GM21447 (cell line): Measurements from ENCODE around the gene KAZN.

ENCODE experiments used
- ATAC-seq: cut with Tn5 transposase; IDR thresholded peaks from one replicate; pipeline ENCODE4 v1.9.1; 2021; ENCODE audit not compliant: unreplicated experiment

The KAZN gene

DNA sequence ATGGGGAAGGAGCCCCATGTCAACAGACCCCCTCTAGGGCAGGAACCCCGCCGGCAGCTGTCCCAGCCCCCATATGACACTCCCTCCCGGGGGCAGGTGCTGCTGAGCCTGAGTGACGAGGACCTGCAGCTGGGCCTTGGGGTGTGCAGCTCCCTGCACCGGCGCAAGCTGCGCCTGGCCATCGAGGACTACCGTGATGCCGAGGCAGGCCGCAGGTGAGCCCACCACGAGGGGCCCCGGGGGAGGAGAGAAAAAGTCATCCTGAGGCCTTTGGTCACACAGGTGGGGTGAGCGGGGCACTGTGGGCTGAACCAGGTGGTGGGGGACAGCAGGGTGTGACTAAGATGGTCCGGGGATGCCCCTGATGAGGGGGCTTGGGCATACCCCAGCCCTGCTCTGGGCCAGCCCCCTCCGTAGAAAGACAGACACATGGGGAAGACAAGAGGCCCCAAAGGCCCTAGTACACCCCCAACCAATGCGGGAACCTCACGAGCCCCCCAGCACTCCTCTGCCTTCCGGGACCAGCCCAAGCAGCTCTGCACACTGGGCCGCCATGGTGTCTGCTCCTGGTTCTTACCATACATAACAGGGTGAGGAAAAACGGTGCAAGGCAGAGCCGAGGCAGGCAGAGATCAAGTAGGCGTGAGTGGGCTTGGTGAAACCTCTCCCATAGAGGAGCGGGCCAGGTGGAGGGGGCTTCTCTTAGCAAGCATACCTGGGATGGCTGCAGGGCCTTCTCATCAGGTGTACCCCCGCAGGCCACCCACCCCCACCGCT, 496.4 kb downstream of the KAZN start:
- ATAC-seq = no peak

DNA sequence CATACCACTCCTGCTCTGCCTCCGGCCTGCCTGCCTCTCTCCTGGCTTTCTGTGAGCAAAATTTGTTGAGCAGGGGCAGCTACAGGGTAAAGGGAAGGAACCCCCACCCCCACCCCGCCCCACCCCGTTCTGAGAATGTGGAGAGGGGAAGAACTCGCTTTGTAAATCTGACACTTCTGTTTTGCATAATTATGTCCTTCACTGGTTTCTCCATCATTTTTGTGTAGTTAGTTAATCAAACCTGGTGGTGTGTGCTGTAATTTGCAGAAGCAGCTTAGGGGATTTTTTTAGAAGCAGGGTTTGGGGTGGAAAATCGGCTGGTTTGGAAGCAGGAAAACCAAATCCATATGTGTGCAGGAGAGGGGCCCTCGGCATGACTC, 497.0 kb downstream of the KAZN start:
- ATAC-seq = no peak

DNA sequence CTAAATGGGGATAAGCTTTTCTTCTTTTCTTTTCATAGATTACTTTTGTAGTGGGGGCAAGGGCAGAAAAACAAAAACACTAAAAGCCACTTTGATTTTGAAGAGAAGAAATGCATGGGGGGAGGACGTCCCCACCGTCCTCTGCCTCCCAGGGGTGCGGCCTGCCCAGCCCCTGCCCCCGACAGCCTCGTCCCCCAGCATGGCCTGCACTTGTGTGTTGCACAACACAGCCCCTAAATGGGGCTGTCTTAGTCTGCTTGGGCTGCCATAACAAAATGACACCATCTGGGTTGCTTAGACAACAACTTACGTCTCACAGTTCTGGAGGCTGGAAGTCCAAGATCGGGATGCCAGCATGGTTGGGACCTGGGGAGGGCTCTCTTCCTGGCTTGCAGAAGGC, 497.8 kb downstream of the KAZN start:
- no peak for ATAC-seq

DNA sequence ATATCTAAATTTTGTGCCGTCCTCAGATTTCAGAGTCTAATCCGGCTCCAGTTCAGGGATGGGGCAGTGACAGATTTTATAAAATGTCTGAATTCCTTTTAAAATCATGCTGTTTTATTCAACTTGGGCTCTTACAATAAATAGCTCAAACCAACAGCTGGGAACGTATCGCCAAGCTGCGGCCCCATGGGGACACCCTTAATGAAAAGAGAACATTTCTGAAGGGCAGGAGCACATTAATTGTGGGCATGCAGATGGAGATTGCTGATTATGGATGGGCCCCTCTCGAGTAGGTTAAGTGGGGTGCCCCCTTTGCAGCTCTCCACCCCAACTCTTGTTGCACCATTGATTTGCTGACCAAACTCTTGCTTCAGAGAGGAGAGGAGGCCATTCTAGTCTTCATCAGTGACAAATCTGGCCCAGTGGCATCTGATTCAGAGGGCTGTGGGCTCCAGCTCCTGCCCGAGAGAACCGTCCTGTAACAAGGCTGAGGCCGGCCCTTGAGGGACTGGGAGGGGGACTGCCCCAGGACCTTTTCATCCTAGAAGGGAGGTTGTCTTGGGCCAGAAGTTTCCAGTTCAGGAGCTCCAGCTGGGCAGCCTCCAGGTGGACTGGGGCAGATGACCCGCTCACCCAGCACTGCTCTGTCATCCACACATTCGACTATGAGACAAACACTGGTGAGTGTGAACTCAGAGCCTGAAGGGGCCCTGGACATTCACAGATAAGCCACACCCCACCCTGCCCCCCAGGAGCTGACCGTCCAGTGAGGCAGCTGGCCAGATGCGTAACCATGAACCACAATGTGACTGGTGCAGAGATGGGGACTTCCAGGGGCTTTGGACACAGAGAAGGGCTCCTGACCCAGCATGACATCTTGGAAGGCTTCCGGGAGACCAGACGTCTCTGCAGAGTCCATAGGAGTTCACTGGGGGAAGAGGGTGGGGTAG, 500.0 kb downstream of the KAZN start:
- ATAC-seq = no peak

DNA sequence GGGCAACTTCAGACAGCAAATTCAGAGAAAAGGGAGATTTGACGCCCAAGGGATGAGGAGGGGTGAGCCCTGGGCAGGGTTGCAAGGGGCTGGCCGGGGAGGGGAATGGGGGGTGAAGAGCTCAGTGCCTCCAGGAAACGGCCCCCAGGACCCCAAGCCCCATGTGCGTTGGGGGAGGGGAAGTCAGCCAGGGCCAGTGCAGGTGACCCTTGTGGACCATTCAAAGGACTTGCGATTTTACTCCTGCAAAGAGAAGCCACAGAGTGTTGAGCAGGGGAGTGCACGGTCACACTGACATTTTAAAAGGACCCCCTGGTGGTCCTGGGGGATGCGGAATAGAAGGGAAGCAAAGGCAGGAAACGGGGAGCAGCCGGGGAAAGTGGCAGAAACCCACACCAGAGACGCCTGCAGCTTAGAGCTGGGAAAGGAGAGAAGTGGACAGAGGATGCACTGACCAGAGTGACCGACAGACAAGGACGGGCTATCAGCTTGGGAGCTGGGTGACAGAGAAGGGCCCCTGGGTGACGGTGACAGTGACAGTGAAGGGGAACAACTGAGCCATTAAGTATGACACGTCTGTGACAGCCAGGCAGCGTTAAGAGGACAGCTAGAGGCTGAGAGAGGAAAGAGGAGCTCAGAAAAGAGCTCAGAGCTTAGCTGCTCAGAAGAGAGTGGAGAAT, 501.1 kb downstream of the KAZN start:
- ATAC-seq = no peak

DNA sequence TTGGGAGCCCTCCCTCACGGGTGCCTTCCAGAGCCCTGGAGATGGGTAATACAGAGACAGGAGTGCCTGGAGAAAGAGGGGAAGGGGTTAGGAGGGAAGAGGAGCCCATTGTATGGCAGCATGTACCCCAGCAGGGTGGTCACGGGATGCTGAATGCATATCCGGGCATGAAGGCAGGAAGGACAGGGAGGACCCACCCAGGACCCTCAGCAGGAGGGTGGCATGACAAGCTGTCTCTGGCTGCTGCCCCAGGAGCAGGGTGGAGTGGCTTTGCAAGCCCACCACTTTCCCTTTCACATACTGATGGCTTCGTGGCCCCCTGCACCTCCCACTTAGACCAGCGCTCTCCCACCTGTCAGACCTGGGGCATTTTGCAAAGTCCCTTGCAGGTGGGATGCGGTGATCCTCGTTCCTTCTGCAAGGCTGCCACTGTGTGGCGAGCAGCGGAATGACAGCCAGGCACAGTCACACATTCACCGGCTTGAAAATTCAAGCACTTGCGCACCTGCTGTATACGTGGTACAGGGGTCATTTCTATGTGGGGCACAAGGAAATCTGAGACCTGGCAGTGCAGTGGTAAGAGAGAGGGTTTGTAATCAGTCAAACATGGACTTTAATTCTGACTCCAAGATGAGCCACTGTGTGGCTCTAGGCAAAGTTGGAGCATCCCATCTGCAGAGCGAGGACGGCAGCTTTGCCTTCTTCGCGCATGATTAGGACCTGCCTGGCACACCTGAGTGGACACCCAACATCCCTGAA, 501.8 kb downstream of the KAZN start:
- ATAC-seq = no peak

DNA sequence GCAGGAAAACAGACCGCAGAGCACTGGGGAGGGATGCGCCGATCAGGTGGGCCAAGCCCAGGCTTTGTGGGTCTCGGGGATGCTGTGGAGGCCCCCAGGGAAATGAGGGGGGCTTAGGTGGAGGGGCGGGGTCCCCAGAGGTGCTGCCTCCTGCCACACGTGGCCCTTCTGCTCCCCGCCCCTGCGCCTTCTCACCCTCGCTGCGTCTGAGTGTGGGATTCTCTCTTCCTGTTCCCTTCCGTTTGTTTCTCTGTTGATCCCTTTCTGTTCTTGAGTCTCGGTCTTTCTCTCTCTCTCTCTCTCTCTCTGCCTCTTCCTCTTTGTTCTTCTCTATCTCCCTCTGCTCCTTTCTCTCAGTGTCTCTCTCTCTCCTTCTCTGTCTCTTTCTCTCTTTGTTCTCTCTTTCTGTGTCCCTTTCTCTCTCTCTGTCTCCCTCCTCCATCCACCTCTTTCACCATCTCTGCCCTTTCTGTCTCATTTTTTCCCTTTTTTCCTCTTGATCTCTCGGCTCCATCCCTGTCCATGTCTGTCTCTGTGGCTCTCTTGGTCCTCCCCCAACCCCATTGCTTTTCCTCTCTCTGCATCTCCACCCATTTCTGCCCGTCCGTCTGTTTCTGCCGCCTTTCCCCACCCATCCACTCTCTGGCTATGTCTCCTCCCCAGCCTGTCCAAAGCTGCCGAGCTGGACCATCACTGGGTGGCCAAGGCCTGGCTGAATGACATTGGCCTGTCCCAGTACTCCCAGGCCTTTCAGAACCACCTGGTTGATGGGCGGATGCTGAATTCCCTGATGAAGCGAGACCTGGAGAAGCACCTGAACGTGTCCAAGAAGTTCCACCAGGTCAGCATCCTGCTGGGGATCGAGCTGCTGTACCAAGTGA, 502.6 kb downstream of the KAZN start:
- no peak for ATAC-seq

DNA sequence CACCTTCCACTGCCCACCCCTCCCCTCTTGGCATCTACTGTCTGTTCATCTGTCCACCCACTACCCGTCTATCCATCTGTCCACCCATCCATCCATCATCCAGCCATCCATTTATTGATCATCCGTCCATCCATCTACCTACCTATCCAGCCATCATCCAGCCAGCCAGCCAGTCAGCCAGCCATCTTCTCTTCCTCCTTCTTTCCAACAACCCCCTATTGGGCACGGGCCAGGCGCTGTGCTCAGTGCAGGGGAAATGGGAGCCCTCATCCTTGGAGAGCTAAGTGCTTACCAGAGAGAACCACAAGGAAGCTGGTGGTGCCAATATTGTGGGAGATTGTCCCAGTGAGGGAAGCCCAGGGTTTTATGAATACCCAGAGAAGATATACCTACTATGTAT, 503.3 kb downstream of the KAZN start:
- no peak for ATAC-seq

DNA sequence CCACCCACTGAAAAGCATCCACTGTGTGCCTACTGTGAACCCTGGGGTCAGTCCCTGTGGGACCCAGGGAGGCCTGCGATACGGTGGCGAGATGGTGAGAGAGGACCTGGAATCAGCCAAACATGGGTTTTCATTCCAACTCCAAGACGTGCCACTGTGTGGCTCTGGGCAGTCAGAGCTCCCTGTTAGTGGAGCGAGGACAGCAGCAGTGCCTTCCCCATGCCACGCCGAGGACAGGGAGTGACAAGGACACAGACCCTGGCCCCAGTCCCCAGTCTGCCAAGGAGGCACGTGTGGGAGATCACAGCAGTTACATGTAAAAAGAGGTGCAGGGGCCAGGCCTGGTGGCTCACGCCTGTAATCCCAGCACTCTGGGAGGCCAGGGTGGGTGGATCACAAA, 504.2 kb downstream of the KAZN start:
- no peak for ATAC-seq

DNA sequence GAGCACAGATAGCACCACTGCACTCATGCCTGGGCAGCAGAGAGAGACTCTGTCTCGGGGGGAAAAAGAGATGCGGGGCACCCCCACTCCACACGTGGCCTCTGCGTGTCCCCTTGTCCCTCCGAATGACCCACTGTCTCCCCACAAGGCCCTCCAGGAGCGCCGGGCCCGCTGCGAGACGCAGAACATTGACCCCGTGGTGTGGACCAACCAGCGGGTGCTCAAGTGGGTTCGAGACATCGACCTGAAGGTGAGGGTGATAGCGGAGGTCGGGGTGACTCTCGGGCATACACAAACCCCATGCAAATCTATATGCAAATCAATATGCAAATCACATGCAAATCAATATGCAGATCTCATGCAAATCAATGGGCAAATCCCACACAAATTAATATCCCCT, 504.7 kb downstream of the KAZN start:
- no peak for ATAC-seq

DNA sequence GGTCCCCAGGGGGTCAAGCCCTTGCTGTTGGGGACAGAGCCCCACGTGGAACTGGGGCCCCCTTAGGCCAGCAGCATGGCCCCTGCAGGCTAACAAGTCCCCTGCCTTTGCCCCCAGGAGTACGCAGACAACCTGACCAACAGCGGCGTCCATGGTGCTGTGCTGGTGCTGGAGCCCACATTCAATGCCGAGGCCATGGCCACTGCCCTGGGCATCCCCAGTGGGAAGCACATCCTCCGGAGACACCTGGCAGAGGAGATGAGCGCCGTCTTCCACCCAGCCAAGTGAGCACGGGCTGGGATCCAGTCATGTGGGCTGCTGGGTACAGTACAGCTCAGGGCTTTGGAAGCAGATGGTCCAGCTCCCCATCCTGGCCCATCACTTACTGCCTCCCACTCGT, 505.4 kb downstream of the KAZN start:
- ATAC-seq = no peak

DNA sequence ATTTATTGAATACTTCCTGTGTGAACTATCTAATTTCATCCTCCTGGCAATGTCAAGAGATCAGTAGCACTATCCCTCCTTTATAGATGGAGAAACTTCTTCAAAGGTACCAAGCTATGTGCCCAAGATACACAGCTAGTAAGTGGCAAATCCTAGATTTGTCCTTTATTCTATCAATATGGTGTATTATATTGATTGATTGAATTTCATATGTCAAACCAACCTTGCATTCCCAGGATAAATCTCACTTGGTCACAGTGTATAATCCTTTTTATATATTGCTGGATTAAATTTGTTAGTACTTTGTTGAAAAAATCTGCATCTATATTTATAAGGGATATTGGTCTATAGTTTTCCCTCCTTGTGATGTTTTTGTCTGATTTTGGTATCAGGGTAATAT, 506.3 kb downstream of the KAZN start:
- no peak for ATAC-seq

DNA sequence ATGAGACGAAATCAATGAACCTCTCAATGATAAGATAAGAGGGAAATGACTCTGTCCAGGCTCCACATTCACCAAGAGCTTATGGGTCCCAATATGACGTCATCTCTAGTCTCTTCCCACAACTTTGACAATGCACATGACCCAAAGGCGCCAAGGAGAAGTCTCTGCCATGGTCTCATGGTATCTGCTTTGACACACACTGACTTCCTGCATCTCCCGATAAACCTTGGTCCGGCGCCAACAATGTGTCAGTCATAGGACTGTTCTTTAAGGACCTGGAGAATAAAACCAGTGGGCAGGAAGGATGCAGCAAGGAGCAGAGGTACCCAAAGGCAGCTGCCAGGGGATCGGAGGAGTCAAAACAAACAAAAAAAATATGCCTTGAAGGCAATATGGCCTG, 508.1 kb downstream of the KAZN start:
- no peak for ATAC-seq

DNA sequence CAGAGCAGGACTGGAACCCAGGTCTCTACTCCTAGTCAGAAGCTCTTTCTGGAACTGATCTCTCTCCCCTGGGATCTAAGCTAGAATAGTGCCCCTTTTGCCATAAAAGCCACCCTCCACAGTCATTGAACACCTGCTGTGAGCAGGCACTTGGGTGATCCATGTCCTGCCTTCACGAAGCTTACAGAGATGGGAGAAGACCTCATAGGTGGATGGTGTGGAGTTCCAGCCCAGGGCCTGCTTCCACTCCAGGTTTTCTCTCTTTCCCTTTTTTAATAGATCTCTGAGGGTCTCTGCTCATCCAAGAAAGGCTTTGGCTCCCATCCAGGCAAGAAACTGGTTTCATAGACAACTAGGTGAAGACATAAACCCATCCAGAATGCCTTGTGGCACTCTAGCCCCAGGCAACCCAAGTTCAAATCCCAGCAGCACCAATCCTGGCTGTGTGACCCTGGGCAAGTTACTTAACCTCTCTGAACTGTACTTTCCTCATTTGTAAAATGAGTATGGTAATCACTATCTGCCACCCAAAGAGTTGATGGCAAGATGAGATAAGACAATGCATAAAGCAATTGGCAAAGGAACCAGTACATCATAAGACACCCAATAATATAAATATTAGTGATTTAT, 508.7 kb downstream of the KAZN start:
- ATAC-seq = no peak

DNA sequence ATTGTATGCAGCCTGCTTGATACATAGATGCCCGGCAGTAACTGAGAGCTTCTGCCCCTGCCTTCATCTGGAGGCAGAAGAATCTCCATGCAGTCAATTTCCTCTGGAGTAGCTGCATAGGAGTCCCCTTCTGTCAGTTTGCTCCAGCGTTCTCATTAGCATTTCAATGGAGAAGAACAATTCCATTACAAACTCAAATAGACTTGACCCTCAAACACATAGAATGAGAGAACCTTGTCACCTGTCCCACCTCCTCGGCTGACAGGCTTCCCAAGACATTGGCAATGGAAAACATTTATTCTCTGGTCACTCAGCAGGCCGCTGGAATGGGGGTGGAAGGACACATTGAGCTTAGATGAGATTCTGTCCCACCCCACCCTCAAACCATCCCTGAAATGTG, 509.4 kb downstream of the KAZN start:
- no peak for ATAC-seq

DNA sequence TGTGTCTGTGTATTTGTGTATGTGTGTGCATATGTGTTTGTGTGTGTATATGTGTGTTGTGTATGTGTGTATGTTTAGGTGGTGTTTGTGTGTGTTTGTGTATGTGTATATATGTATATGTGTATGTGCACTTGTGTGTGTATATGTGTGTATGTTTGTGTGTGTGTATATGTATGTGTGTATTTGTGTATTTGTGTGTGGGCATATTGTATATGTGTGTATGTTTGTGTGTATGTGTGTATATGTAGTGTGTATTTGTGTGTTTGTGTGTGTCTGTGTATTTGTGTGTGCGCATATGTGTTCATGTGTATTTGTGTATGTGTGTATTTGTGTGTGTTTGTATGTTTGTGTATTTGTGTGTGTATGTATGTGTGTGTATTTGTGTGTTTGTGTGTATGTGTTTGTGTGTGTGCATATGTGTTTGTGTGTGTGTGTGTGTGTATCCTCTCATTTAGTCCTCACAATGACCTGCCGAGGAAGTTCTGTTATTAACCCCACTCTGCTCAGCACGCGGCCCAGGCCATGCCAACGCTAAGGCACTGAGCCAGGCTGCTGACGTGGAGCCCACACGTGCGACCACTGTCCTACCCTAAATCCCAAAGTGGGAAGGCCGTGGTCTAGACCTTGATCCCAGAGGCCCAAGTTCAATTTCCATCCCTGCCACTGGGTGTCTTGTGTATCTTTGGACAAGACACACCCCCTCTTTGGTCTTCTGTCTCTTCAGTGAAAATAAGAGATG, 511.8 kb downstream of the KAZN start:
- no peak for ATAC-seq

DNA sequence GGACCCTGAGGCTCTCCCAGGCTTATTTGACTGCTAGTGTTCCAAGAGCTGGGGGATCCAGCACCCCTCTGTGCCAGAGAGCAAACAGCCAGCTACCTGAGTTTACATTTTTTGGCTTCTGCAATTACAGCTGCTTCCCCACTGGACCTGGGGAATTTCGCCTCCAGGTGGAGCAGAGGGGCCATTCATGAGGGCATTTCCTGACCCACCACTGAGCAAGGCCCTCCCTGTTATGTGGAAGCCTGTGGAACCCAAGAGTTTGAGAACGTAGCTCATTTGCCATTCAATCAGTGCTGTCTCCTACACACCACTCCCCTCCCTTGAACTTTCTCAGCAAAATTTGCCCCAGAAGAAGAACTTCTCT, 512.4 kb downstream of the KAZN start:
- ATAC-seq = no peak

DNA sequence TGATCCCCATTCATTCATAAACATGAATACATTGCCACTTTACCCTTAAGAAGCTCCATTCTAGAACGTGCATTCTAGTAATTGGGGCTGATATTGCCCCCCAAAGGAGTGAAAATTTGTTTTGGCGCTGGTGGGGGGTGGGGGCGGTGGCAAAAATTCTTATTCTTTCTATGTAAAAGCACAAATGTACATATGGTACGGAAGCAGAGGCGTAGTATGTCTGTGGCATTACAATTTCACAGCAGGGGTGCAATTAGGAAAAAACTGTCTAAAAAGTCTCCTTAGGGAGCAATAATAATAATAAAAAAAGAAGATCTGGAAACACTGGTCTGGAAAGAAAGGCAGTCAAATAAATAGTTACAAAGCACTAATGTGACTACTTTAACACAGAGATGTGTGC, 514.7 kb downstream of the KAZN start:
- ATAC-seq = no peak

DNA sequence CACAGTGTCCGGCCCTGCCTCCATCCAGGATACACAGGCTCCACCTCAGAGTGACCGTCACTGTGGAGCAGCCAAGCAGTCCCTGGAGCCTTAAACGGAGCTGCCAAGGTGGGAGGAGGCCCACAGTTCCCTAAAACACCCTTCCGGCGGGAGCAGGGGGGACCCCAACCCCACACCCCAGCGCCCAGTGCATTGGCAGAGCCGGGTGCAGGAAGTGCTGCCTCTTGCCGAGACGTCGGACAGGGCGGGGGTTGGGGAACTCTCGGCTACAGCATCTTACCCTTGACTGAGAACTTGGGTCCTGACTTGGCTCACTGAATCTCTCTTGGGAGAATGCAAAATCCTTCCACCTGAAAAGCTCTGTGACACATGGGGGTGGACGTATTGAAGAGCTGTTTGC, 516.4 kb downstream of the KAZN start:
- ATAC-seq = no peak
